ENCODE data around the gene LIMA1.

Gene LIMA1

GRCh38 chr12:50145439-50145838 is 137.9 kb downstream of the LIMA1 start:
- no peak for FAIRE-seq
- DNase-seq (ENCODE audit: low spot score) = no peak

- FAIRE-seq (no peak), DNase-seq (ENCODE audit: low spot score) (no peak)
Observed at GRCh38 chr12:50142993-50143392, 140.3 kb downstream of the LIMA1 start.

GRCh38 chr12:50132505-50133135 is 150.7 kb downstream of the LIMA1 start:
- DNase-seq (ENCODE audit: low spot score) = peak; percentile 17
- no peak for FAIRE-seq

- FAIRE-seq = no peak
- DNase-seq (ENCODE audit: low spot score) = no peak
Observed at GRCh38 chr12:50129290-50129689, 154.0 kb downstream of the LIMA1 start.

DNA sequence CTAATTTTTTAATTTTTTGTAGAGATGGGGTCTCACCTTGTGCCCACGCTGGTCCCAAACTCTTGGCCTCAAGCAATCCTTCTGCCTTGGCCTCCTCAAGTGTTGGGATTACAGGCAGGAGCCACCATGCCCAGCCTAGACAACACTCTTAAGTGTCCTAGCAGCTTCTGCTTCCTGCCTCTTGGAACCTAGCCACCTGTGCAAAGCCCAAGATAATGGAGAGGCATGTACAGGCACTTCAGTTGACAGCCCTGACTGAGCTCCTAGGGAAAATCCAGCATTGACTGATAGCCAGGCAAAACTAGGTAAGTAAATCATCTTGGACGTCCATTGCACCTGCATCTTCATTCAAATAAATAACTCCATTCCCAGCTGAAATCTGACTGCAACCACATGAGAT is 155.8 kb downstream of the LIMA1 start:
- no peak for FAIRE-seq

More for the DNA sequence above, 155.8 kb downstream of the LIMA1 start:
- no peak for DNase-seq (ENCODE audit: low spot score)
